ENCODE measurements around the gene MAN1C1. TPM values are rescaled to one million over a fixed set of nuclear protein-coding genes. Genes with fewer than 3 reads are reported as not detected.

Gene MAN1C1
- total RNA-seq, 2 experiments from 2014 or later: 4.6 to 4.8 TPM

- H3K27me3 Mint-ChIP-seq: no peaks in the 10 kb centered on the region
These were observed 198.9 kb downstream of the MAN1C1 start for GRCh38 chr1:25815208-25816111.

GRCh38 chr1:25816112-25816718 is 199.6 kb downstream of the MAN1C1 start:
- POLR2A ChIA-PET: interaction anchor here (0.9 kb wide), 1 partner anchor 267 kb away, joined by 3 read pairs; no protein-coding TSS in a partner anchor

More at GRCh38 chr1:25815208-25816111, 198.9 kb downstream of the MAN1C1 start:
- intact Hi-C loops (cut with micrococcal nuclease): no loop called here
- no peak for DNase-seq
- H3K4me1 Mint-ChIP-seq (ENCODE audit: low read depth): peaks cover 16% of the 10 kb centered on the region
- H3K27ac Mint-ChIP-seq: no peak overlapping the region
- H3K9me3 Mint-ChIP-seq: no peaks in the 10 kb centered on the region
- ChIA-PET CTCF (interaction anchor here (1.0 to 1.2 kb wide), 2 partner anchors 272 to 328 kb away, joined by 3 read pairs; partner anchors contain the start of gene LDLRAP1), POLR2A (interaction anchor here (0.9 kb wide), 1 partner anchor 266 kb away, joined by 3 read pairs; no protein-coding TSS in a partner anchor)
- no peaks in the 10 kb centered on the region for H3K36me3 Mint-ChIP-seq
- H3K4me3 Mint-ChIP-seq: no peak overlapping the region

GRCh38 chr1:25817840-25818501 is 201.4 kb downstream of the MAN1C1 start:
- no peak for DNase-seq
- no peaks in the 10 kb centered on the region for H3K9me3 Mint-ChIP-seq
- peak overlapping the region; percentile 18 for H3K27ac Mint-ChIP-seq
- H3K4me3 Mint-ChIP-seq: peak overlapping the region; percentile 95
- H3K36me3 Mint-ChIP-seq: no peaks in the 10 kb centered on the region
- no peaks in the 10 kb centered on the region for H3K27me3 Mint-ChIP-seq
- intact Hi-C loops (cut with micrococcal nuclease): no loop called here
- H3K4me1 Mint-ChIP-seq (ENCODE audit: low read depth): peaks cover 33% of the 10 kb centered on the region
- CTCF ChIA-PET: no interaction called here
- POLR2A ChIA-PET: no interaction called here

More at GRCh38 chr1:25816112-25816718, 199.6 kb downstream of the MAN1C1 start:
- peak overlapping the region; percentile 31 for H3K27ac Mint-ChIP-seq
- H3K4me1 Mint-ChIP-seq (ENCODE audit: low read depth): peaks cover 22% of the 10 kb centered on the region
- H3K9me3 Mint-ChIP-seq: no peaks in the 10 kb centered on the region
- intact Hi-C loops (cut with micrococcal nuclease): no loop called here
- H3K36me3 Mint-ChIP-seq: no peaks in the 10 kb centered on the region
- DNase-seq: no peak
- H3K4me3 Mint-ChIP-seq: no peak overlapping the region
- H3K27me3 Mint-ChIP-seq: no peaks in the 10 kb centered on the region
- CTCF ChIA-PET: interaction anchor here (0.6 kb wide), 1 partner anchor 295 kb away, joined by 3 read pairs; no protein-coding TSS in a partner anchor

- Mint-ChIP-seq H3K9me3 (no peaks in the 10 kb centered on the region), H3K36me3 (no peaks in the 10 kb centered on the region), H3K4me1 (ENCODE audit: low read depth) (peaks cover 33% of the 10 kb centered on the region), H3K27ac (peak overlapping the region; percentile 84), H3K27me3 (no peaks in the 10 kb centered on the region), H3K4me3 (peak overlapping the region; percentile 95)
- no peak for DNase-seq
- ChIA-PET CTCF (interaction anchor here (2.1 kb wide), 1 partner anchor 199 kb away, joined by 6 read pairs; no protein-coding TSS in a partner anchor), POLR2A (no interaction called here)
- intact Hi-C loops (cut with micrococcal nuclease): no loop called here
These were observed 202.0 kb downstream of the MAN1C1 start for GRCh38 chr1:25818569-25818968.

GRCh38 chr1:25819491-25820246 is 203.1 kb downstream of the MAN1C1 start, which contains the start of gene MTFR1L:
MTFR1L (plus strand) TSS chr1:25819954; CDS start chr1:25823105, 3,151 bp downstream.
- Mint-ChIP-seq H3K27ac (peak within 1 kb of the TSS; percentile 89), H3K36me3 (no peaks in the 10 kb centered on the region), H3K4me3 (peak within 1 kb of the TSS; percentile 95), H3K9me3 (no peaks in the 10 kb centered on the region), H3K27me3 (no peaks in the 10 kb centered on the region), H3K4me1 (ENCODE audit: low read depth) (peaks cover 33% of the 10 kb centered on the region)
- intact Hi-C loops (cut with micrococcal nuclease): loop anchor here (1.0 to 5.0 kb wide), 4 partner anchors 39 to 179 kb away; partner anchors contain the start of genes AUNIP, PAFAH2 and STMN1
- peak; percentile 97 for DNase-seq
- ChIA-PET POLR2A (interaction anchor here (0.8 to 2.2 kb wide), 9 partner anchors 9 to 390 kb away, joined by 3 to 8 read pairs (median 5); partner anchors contain the start of genes AUNIP, PAFAH2 and PAQR7), CTCF (interaction anchor here (0.9 to 2.1 kb wide), 6 partner anchors 10 to 350 kb away, joined by 3 to 6 read pairs (median 4); partner anchors contain the start of genes PAFAH2 and ZNF593)

GRCh38 chr1:25820247-25821111 is 203.9 kb downstream of the MAN1C1 start:
- Mint-ChIP-seq H3K4me1 (ENCODE audit: low read depth) (peaks cover 33% of the 10 kb centered on the region), H3K9me3 (no peaks in the 10 kb centered on the region), H3K4me3 (peak overlapping the region; percentile 95), H3K36me3 (no peaks in the 10 kb centered on the region), H3K27ac (peak overlapping the region; percentile 89), H3K27me3 (no peaks in the 10 kb centered on the region)
- peak; percentile 84 for DNase-seq
- POLR2A ChIA-PET: interaction anchor here (0.9 to 2.2 kb wide), 9 partner anchors 13 to 390 kb away, joined by 3 to 8 read pairs (median 5); partner anchors contain the start of genes AUNIP, PAFAH2 and PAQR7
- intact Hi-C loops (cut with micrococcal nuclease): loop anchor here (1.0 to 5.0 kb wide), 4 partner anchors 38 to 178 kb away; partner anchors contain the start of genes AUNIP, PAFAH2 and STMN1
- CTCF ChIA-PET: interaction anchor here (0.9 to 2.6 kb wide), 10 partner anchors 11 to 349 kb away, joined by 3 to 7 read pairs (median 4); partner anchors contain the start of genes PAFAH2 and ZNF593

- DNase-seq: no peak
- no peaks in the 10 kb centered on the region for H3K27me3 Mint-ChIP-seq
- intact Hi-C loops (cut with micrococcal nuclease): loop anchor here (2.0 to 5.0 kb wide), 3 partner anchors 38 to 86 kb away; partner anchors contain the start of genes AUNIP and STMN1
- H3K4me3 Mint-ChIP-seq: peak overlapping the region; percentile 86
- H3K36me3 Mint-ChIP-seq: peaks cover 1% of the 10 kb centered on the region
- peak overlapping the region; percentile 89 for H3K27ac Mint-ChIP-seq
- no peaks in the 10 kb centered on the region for H3K9me3 Mint-ChIP-seq
- H3K4me1 Mint-ChIP-seq (ENCODE audit: low read depth): peaks cover 33% of the 10 kb centered on the region
- POLR2A ChIA-PET: interaction anchor here (1.3 to 2.2 kb wide), 2 partner anchors 13 to 177 kb away, joined by 3 to 5 read pairs; partner anchors contain the start of gene PAFAH2
- CTCF ChIA-PET: interaction anchor here (1.0 to 2.6 kb wide), 5 partner anchors 11 to 300 kb away, joined by 3 to 7 read pairs (median 4); partner anchors contain the start of gene PAFAH2
These were observed 204.5 kb downstream of the MAN1C1 start for GRCh38 chr1:25821112-25821476.

- Mint-ChIP-seq H3K9me3 (no peaks in the 10 kb centered on the region), H3K4me3 (peak overlapping the region; percentile 86), H3K4me1 (ENCODE audit: low read depth) (peaks cover 33% of the 10 kb centered on the region), H3K27me3 (no peaks in the 10 kb centered on the region), H3K36me3 (peaks cover 4% of the 10 kb centered on the region), H3K27ac (peak overlapping the region; percentile 55)
- ChIA-PET POLR2A (interaction anchor here (1.1 to 2.2 kb wide), 3 partner anchors 8 to 176 kb away, joined by 3 to 5 read pairs (median 3); partner anchors contain the start of gene PAFAH2), CTCF (interaction anchor here (1.3 to 2.6 kb wide), 4 partner anchors 10 to 213 kb away, joined by 3 to 7 read pairs (median 6); partner anchors contain the start of gene PAFAH2)
- intact Hi-C loops (cut with micrococcal nuclease): loop anchor here (2.0 to 5.0 kb wide), 3 partner anchors 37 to 86 kb away; partner anchors contain the start of genes AUNIP and STMN1
- no peak for DNase-seq
These were observed 205.1 kb downstream of the MAN1C1 start for GRCh38 chr1:25821630-25822091.

- no peaks in the 10 kb centered on the region for H3K27me3 Mint-ChIP-seq
- H3K4me1 Mint-ChIP-seq (ENCODE audit: low read depth): peaks cover 17% of the 10 kb centered on the region
- no peak overlapping the region for H3K27ac Mint-ChIP-seq
- intact Hi-C loops (cut with micrococcal nuclease): no loop called here
- H3K9me3 Mint-ChIP-seq: no peaks in the 10 kb centered on the region
- no peak for DNase-seq
- H3K36me3 Mint-ChIP-seq: peaks cover 28% of the 10 kb centered on the region
- H3K4me3 Mint-ChIP-seq: no peak overlapping the region
- POLR2A ChIA-PET: no interaction called here
- CTCF ChIA-PET: interaction anchor here (0.6 to 1.0 kb wide), 2 partner anchors 11 to 32 kb away, joined by 3 read pairs; no protein-coding TSS in a partner anchor
These were observed 209.0 kb downstream of the MAN1C1 start for GRCh38 chr1:25825605-25826004.

GRCh38 chr1:25826571-25826970 is 210.0 kb downstream of the MAN1C1 start:
- Mint-ChIP-seq H3K27ac (no peak overlapping the region), H3K4me1 (ENCODE audit: low read depth) (peaks cover 8% of the 10 kb centered on the region), H3K36me3 (peaks cover 34% of the 10 kb centered on the region), H3K27me3 (no peaks in the 10 kb centered on the region), H3K9me3 (no peaks in the 10 kb centered on the region), H3K4me3 (no peak overlapping the region)
- intact Hi-C loops (cut with micrococcal nuclease): no loop called here
- CTCF ChIA-PET: no interaction called here
- POLR2A ChIA-PET: no interaction called here
- DNase-seq: no peak

Measured in activated CD4-positive, alpha-beta memory T cell treated with anti-CD3 and anti-CD28 coated beads for 36 hours (primary cell).